ENCODE data around the gene RANBP3L.

- no peak for TF ChIP-seq CTCF (IDR thresholded peaks at IDR 0.05)
- no peak for TF ChIP-seq TEAD4 (IDR thresholded peaks at IDR 0.05; ENCODE audit: borderline replicate concordance, insufficient read depth)
- TF ChIP-seq ZBTB33 (IDR thresholded peaks at IDR 0.05; ENCODE audit: borderline replicate concordance, low read depth) = no peak
- TF ChIP-seq MAX (IDR thresholded peaks at IDR 0.05; ENCODE audit: low read depth) = no peak
- no peak for TF ChIP-seq FOXM1 (IDR thresholded peaks at IDR 0.05; ENCODE audit: low read depth)
- no peak for TF ChIP-seq POLR2AphosphoS5 (IDR thresholded peaks at IDR 0.05; ENCODE audit: low read depth, low read length)
- no peak for TF ChIP-seq ELF1 (IDR thresholded peaks at IDR 0.05)
- TF ChIP-seq, protein P1, sequence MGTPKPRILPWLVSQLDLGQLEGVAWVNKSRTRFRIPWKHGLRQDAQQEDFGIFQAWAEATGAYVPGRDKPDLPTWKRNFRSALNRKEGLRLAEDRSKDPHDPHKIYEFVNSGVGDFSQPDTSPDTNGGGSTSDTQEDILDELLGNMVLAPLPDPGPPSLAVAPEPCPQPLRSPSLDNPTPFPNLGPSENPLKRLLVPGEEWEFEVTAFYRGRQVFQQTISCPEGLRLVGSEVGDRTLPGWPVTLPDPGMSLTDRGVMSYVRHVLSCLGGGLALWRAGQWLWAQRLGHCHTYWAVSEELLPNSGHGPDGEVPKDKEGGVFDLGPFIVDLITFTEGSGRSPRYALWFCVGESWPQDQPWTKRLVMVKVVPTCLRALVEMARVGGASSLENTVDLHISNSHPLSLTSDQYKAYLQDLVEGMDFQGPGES (IDR thresholded peaks at IDR 0.05; ENCODE audit: low read depth, low read length) = no peak
These were observed 35.9 kb upstream of the RANBP3L start for GRCh38 chr5:36337597-36337996.
